DLD1 (cell line): ENCODE data around the gene LRRC52.

ENCODE experiments used
- in situ Hi-C: cut with HindIII; loops from 2 replicates; pipeline ENCODE4 v1.10.0; 2017; ENCODE audit warnings: low sequenced_read_pairs

Gene LRRC52

DNA sequence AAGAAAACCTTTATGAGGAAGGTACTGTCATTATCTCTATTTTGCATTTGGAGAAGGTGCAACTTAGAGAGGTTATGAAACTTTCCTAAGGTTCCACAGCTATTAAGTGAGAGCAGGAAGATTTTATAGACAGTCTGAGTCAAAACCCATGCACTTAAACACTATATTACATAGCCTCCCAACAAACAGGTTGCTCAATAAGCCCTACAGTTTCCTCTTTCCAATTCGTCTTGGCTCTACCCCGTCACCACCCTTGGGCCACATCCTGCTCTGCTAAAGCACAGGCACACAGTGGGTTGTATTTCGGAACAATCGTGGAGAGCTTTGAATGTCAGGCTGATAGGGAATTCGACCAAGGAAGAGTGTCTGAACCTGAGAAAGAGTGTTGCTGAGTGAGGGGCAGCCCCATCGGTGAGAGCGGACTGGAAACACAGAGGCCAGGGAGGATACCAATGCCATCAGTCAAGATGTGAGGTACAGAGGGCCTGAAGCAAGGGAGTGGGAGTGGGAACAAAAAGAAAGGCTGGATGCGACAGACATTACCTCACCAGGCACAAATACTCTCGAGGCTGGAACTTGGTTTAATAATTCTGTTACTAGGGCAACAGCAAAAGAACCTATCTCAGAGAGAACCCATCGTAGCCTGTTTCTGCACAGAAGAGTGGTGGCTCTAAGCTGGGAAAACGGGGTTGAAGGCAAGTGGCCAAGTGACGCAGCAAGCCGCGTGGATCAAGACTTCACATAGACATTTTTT lies 6.3 kb upstream of the LRRC52 start:
- in situ Hi-C loops = no loop called here

GRCh38 chr1:165539306-165539705 lies 4.5 kb upstream of the LRRC52 start:
- in situ Hi-C loops = no loop called here

- in situ Hi-C loops = no loop called here
Measured at GRCh38 chr1:165539908-165540307, 3.9 kb upstream of the LRRC52 start.

GRCh38 chr1:165542015-165542631 lies 1.7 kb upstream of the LRRC52 start:
- in situ Hi-C loops = no loop called here

GRCh38 chr1:165542647-165543046 lies 1.2 kb upstream of the LRRC52 start:
- in situ Hi-C loops = no loop called here

GRCh38 chr1:165544996-165545395 lies 1.2 kb downstream of the LRRC52 start:
- in situ Hi-C loops = no loop called here

DNA sequence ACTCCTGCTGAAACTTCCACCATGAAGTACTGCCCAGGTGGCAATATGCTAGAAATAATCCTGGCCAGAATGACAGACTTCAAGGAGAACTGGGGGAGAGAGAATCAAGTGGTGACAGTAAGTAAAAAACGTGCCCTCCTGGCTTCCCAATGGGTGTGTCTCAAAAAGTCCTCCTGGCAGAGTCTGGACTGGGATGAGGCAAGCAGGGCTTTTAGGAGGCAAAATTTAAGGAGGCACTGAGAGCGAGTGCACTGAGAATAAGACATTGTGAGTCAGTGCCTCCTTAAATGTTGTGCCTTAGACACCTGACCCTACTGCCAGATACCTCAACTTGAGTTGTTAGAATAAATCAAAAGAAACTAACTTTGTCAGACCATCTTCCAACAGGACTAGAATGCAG lies 2.2 kb downstream of the LRRC52 start:
- in situ Hi-C loops = no loop called here

DNA sequence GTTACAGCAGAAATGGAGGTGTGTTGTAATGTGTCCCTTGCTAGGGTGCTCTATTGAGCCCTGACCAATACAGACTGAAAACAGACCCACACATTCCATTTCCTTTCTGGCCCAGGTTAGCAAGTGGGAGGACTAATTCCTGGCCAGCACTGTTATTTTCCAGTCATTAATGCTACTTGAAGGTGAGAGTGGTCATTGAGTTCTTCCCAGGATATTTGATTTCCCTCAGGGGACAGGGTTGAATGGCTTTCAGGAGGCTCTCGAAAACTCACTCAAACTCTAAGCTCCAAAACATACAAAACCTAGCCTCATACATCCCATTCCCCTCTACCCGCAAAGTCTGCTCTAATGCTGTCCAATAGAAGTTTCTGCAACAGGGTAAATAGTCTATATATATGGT lies 6.2 kb downstream of the LRRC52 start:
- in situ Hi-C loops = no loop called here

DNA sequence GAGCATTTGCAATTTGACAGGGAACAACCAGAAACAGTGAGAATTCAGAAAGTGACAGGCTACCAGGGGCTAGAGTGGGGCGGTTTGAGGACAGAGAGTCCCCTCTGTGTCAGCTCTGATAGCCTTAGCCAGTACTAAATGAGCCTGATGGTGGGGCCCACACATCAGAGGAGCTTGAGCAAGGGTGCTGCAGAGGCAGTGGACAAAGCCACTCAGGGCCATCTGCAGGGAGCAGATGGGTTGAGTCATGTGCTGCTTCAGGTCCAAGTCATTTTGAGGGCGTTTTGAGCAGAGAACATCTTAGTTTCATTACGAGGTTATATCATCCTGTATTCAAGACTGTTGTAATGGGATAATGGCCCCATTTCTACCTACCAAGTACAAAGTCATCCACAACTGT lies 7.7 kb downstream of the LRRC52 start:
- in situ Hi-C loops = no loop called here

DNA sequence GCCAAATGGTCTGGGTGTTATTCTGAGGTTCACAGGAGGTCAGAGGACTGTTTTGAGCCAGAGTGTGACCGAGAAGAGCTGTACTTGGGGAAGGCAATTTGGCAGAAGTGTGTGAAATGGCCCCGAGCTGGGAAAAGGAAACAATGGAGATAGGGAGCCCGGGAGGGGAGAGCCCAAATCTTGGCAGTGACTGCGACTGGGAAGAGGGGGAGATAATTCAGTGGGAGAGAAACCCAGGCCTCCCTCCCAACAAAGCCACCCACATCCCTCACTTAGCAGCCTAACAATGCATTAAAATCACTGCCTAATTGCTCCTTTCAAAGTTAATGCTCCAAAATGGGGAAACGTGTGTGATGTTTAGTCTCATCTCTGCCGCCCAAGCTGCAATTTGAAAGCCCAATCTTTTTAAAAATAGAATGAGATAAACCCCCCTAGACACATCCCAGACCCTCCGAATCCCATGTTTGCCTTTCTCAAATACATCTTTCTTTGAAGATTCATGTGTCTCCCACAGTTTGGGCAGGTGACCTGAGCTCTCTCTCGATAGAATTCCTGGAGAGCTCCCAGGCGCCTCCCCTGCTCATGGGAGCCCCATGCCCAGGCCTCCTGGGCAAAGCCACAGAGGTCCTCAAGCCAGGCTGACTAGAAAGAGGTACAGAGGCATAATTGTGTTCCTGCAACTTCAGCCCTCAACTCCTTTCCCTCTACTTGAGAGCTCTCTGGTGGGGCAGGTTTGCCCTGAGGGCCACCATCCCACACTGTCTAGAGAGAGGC lies 17.3 kb downstream of the LRRC52 start:
- in situ Hi-C loops = no loop called here

DNA sequence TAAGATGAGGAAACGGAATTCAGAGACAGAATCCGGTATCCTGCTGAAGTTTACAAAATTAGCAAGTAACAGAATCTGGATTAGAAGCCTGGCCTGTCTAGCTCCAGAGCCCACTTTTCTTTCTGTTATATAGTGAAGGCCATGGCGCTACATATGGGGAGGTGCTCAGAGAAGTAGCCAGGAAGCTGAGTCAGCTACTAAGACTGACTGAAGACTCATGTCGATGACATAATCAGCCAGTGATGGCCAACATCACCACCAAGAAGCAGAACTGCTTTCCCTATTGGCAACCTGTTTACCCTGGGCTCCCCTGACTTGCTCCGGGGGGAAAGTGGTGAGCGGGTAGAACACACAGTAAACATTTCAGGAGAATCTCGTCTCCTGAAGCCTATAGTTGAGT lies 18.8 kb downstream of the LRRC52 start:
- in situ Hi-C loops = no loop called here

- in situ Hi-C loops = no loop called here
Measured at GRCh38 chr1:165563551-165563950, 19.8 kb downstream of the LRRC52 start.

DNA sequence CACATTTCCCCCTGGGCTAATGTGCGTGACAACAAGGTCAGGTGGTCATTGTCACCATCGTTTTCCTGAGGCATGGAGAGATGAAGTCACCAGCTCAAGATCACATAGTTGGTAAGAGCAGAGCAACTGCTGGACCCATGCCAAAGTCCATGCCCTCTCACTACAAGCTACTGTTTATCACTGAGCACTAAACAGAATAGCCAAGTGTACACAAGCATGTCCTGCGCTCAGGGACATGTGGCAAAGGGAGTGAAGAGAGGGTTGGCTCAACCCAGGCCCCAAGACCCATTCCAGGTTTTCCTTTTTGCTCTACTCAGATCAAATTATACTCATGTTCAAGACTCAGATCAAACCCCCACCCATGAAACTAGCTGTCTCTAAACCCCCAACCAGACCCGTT lies 20.8 kb downstream of the LRRC52 start:
- in situ Hi-C loops = no loop called here

GRCh38 chr1:165565751-165566490 lies 22.1 kb downstream of the LRRC52 start:
- in situ Hi-C loops = no loop called here

- in situ Hi-C loops = no loop called here
Measured at GRCh38 chr1:165570078-165570477, 26.3 kb downstream of the LRRC52 start.

DNA sequence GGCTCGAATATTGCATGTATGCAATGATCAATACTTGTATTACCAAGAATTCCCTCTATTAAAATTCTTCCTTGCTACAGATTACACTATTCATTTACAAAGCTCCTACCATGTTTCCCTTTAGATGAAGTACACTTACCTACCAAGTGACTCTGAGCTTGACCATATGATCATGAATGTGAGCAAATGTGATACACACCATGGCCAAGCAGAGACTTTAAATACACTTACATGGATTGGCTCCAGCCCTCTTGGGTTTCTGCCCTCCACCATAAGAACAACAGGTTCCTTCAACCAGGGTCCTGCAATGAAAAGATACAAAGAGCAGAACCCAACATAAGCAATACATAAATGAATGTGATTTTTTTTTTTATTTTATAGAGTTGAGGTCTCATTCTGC lies 30.0 kb downstream of the LRRC52 start:
- in situ Hi-C loops = no loop called here

DNA sequence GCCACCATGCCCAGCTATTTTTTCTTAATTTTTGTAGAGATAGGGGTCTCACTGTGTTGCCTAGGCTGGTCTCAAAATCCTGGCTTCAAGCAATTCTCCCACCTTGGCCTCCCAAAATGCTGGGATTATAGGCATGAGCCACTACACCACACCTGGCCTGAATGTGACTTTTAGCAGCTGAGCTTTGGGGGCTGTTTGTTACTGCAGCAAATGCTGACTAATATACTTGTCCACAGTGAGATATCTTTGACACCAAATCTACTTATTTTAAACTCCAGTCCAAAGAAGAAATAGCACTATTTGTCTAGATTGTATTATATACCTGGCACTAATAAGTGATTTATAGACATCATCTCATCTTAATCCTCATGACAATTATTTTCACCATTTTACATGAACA lies 30.5 kb downstream of the LRRC52 start:
- in situ Hi-C loops = no loop called here

- in situ Hi-C loops = no loop called here
Measured at GRCh38 chr1:165575468-165576099, 31.8 kb downstream of the LRRC52 start.

GRCh38 chr1:165576536-165576935 lies 32.7 kb downstream of the LRRC52 start:
- in situ Hi-C loops = no loop called here

GRCh38 chr1:165577707-165578106 lies 33.9 kb downstream of the LRRC52 start:
- in situ Hi-C loops = no loop called here
